NCI-H1436 (cell line): ENCODE data around the gene GSTO2.
A peak's percentile ranks its signal among the peaks of the same experiment; 100 is the strongest.

Experiments used
- DNase-seq: peaks from one replicate; lab custom pipeline; 2025; lab: John Stamatoyannopoulos, UW

GSTO2 gene

DNA sequence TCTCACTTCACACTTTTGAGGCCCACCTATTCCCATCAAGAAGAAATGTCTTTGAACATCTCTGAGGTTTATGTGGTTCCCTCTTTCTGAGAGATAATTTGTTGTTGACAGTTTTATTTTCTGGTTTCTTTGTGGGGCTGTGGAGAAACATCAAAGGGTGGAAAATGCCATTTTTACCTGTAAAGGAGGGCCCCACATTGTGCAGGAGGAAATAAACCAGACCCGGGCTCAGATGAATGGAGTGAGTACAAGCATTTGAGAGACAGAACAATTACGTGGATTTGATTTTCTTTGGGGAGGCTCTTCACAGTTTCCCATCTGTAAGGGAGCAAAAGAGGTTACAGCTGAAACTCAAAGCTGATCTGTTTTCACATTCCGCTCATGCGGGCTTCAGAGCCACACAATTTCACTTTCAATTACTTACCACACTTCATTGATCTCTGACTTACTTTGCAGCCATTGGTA is 39.5 kb downstream of the GSTO2 start:
- no peak for DNase-seq

DNA sequence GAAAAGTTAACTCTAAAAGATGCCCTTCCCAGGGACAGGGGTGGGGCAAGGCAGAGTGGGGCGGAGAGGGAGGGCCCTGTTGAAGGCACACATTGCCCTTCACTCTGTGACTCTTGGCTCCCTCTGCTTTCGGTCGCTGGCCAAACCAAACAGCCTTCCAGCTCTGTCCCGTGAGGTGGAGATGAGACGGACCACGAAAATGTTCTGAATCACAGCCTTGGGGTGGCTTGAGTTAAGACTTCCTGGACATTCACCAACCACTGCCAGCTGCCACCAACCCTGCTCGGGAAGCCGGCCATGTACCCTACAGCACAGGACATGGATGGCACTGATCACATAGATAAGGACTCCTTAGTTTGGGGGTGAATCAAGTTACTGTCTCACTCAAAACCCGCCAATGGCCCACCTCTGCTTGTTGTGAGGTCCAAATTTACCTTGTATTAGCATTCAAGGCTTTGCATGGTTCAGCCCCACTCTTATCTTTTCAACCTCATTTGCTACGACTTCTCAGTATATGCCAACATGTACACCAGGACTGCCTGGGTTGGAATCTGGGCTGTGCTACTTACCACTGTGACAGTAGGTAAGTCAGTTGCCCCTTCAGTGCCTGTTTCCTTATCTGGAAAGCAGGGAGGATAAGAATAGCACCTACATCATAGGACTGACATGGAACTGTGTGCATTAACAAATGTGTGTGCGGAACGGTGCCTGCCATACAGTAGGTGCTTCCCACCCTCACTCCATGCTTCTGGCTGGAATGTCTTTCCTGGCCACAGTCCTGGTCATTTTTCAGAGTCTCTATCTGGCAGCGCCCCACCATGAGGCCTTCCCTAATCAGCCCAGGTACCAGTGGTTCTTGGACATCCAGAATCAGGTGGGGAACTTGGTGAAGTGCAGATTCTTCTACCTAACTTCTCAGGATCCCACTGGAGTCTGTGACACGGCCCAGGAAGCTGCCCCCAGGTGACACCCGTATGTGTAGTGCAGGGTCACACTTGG is 41.3 kb downstream of the GSTO2 start:
- DNase-seq: no peak

- DNase-seq: no peak
Measured at GRCh38 chr10:104311184-104311720, 42.3 kb downstream of the GSTO2 start.

DNA sequence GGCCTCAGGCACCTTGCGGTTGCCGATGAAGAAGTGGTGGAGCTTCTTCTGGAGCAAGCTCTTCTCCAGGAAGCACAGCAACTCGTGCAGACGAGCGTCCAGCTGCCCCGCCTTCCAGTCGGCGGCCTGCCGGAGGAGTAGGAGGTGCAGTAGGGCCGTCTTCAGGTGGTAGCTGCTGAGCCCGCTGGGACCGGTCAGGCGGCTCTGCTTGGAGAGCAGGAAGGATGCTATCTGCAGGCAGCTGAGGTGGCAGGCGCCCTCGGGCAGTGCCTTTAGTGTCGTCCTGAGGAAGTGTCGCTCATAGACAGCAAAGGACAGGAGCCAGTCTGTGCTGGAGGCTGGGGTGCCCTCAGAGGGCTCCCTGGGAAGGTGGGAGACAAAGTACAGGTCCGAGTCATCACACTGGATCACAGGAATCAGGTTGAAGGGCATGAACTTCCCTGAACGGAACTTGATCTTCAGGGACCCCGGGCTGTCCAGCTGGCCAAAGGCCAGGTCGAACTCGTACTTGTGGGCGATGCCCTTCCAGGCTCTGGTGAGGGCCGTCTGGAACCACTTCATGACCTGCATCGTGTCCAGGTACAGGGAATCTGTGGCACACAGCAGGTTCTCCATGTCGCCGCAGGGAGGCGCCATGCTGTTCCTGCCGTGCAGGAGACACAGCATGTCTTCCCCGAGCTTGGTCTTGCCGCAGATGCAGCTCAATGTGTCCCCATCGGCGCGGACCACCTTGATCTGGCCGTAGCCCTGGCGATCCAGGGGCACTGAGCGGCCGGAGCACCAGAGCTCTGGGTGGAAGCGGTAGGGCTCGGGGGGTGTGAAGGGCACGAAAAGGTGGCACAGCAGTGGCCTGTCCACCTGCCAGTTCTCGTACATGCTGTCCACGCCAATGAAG is 45.9 kb downstream of the GSTO2 start:
- DNase-seq: no peak

GRCh38 chr10:104315486-104315921 is 46.5 kb downstream of the GSTO2 start:
- no peak for DNase-seq

DNA sequence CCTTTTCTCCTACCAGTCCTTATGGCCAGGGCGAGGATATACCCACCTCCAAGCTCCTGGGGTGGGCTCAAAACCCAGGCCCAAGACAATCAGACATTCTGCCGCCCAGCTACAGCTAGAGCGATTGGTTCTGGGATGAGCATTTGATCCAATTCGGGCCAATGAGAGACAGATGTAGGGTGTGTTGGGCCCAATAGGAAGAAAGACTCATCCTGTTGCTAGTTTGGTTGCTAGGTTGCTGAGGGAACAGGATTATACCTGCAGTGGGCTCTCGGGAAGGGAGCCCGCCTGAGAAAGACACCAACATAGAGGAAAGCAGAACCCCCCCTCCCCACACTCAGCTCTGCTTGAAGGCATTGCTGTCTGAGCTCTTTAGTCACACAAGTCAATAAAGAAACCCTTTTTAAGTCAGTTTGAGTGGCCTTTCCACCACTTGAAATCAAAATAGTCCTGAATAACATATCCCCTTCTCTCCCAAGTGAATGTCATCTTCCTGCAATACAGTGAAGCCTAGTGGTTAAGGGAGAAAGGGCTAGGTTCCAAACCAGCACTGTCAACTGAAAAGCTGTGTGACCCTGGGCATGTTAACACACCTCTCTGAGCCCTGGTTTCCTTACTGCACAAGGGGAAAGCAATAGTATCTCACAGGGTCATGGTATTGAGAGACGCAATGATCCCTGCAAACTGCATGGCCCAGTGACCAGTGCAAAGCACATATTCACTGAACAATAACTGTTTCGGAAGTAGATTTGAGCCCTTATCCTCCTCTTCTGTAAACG is 47.5 kb downstream of the GSTO2 start:
- DNase-seq: no peak

DNA sequence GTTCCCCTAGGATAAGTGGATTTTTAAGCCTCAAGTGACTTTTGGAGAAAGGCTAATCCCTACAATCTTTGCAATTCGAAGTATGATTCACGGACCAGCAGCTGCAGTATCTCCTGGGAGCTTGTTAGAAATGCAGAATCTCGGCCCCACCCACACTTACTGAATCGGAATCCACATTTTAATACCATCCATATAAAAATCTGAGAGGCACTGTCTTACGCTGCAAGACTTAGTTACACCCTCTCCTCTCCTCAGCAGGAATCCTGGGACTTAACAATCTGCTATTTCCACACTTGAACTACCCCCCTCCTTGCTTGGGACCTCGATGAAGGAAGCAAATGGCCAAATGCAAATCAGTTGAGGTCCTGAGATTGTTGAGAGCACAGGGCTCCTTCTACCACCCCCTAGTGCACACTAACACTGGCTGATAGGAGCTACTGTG is 48.3 kb downstream of the GSTO2 start:
- no peak for DNase-seq

DNA sequence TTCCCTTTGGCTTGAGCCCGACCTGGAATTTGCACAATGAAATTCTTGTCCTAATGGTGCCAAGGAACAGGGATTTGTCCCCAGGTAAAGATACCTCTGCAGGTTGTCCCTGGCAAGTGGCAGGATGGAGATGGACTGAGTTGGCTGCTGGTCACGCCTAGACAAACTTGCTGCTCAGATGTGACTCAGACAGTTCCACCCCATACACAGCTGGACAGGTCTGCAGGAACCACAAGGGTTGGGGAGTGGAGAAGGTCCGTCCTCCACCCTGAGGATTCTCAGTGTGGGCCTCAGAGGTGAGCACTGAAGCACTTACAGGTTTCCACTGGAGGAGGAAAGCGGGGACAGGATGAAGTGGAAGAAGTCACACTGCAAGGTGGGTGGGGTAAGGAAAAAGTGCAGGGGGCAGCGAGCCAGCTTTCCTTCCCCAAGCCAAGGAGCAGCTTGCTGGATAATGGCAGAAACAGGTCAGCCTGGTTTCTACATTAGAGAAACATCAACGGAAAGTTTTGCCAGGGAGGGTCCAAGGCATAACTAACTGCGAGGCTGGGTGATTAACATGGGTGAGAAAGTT is 48.8 kb downstream of the GSTO2 start:
- no peak for DNase-seq

- no peak for DNase-seq
Measured at GRCh38 chr10:104318326-104318725, 49.3 kb downstream of the GSTO2 start.

DNA sequence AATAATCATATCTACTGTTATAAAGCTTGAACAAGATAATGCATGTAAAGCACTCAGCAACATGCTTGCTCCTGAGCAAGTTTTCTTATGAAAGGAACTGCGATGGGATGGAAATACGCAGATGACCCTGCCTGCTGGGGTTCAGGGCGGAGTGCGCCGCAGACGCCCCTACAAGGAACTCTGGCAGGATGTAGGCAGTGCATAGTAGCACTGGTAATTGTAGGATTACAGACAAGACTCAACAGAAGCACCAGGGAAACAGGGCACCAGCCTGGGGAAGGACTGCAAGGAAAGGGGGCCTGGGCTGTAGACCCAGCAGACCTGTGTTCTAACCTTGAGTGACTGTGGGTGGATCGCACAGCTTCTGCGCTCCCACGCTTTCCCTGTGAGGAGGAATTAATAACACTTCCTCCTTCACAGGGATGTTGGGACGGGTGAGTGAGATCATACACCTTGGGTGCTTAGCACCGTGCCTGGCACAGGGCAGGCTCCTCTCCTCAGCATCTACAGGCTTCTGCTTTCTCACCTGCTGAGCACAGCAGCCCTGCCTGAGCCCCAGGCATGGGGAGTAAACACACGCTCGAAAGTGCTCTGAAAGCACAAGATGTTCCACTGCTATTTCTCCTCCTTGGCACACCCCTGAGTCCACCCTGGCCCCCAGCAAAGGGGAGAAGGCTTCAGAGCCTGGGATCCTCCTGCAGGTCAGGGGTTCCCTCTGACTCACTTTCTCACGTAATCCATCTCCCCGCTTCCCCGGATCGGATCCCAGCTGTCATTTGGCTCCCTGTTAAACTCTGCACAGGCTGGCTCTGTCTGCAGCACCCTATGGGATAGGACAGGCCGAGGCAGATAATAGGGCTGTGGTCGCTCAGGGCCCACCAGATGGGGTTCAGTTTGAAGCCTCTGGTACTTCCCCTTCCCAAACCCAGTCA is 50.1 kb downstream of the GSTO2 start:
- no peak for DNase-seq

- DNase-seq: no peak
Measured at GRCh38 chr10:104321226-104321625, 52.2 kb downstream of the GSTO2 start.

DNA sequence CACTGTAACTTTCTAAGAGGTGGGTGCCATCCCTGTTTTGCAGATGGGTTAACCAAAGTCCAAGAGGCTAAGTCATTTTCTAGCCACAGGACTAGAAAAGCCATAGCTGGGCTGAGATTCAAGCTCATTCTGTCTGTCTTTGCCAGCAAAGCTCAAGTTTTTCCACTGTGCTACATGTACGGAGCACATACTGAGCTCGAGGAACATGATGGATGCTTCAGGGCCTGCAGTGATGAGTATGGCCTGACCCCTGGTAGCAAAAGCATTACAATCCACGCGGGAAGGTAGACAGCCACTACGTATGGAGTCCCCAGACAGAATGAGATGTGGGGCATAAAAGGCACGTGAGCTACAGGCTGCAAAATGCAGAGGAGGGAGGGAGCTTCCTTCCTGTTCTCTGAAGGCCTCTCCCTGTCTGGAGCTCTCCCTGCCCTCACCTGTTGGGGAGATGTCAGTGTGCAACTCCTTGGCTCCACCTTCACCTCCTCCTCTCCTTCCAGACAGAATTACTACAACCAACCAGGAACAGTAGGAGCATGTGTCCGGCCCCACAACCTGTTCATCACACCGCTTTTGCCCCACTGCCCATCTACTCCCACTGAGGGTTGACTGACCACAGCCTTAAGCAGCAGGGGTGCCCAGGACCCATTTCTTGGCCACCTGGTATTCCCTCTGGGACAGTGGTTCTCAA is 52.9 kb downstream of the GSTO2 start:
- DNase-seq: no peak

GRCh38 chr10:104322416-104322782 is 53.4 kb downstream of the GSTO2 start:
- peak; percentile 65 for DNase-seq

DNA sequence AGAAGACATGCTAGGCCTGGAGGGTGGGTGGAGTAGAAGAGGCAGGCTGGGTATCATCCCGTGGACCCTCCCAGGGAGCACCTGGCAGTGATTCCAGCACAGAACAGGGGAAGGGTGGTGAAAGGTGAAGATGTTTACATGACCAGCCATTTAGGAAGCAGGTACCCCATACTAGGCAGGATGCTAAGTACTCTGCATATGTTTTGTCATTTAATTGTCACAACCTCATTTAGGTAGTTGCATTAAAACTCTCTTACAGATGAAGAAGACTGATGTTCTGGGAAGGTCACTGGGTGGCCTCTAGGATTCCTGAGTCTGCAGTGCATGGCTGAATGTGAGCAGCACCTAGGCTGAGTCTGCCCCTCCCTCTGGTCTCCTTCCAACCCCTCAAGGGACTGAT is 54.1 kb downstream of the GSTO2 start:
- DNase-seq: no peak

- no peak for DNase-seq
Measured at GRCh38 chr10:104323760-104324201, 54.8 kb downstream of the GSTO2 start.

DNA sequence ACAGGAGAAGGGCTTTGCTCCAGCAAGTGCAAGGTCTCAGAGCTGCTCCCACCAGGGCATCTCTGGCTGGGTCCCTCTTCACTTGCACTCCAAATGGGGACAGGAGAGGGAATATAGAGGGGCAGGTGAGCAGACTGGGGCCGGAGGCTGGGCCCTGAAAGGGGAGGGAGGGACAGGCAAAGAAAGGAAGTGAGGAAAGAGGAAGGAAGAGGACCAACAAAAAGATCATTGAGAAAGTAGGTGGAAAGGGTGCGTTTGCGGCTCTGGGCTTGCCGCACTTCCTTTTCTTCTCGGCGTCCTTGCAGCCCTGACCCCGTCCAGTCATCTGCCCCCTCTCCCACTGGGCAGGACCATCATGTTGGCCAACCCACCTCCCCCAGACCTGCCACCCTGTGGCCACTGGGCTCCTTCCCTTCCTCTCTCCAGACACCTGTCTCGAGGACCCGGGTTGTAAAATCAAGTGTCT is 55.3 kb downstream of the GSTO2 start:
- no peak for DNase-seq

GRCh38 chr10:104324931-104325330 is 55.9 kb downstream of the GSTO2 start:
- DNase-seq: no peak

- no peak for DNase-seq
Measured at GRCh38 chr10:104325436-104326435, 56.8 kb downstream of the GSTO2 start.
